ENCODE results near the gene ARMC7.

GRCh38 chr17:75142236-75142971 is 32.6 kb downstream of the ARMC7 start:
- TF ChIP-seq, protein P1, sequence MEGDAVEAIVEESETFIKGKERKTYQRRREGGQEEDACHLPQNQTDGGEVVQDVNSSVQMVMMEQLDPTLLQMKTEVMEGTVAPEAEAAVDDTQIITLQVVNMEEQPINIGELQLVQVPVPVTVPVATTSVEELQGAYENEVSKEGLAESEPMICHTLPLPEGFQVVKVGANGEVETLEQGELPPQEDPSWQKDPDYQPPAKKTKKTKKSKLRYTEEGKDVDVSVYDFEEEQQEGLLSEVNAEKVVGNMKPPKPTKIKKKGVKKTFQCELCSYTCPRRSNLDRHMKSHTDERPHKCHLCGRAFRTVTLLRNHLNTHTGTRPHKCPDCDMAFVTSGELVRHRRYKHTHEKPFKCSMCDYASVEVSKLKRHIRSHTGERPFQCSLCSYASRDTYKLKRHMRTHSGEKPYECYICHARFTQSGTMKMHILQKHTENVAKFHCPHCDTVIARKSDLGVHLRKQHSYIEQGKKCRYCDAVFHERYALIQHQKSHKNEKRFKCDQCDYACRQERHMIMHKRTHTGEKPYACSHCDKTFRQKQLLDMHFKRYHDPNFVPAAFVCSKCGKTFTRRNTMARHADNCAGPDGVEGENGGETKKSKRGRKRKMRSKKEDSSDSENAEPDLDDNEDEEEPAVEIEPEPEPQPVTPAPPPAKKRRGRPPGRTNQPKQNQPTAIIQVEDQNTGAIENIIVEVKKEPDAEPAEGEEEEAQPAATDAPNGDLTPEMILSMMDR (IDR thresholded peaks at IDR 0.05) = no peak
- TF ChIP-seq POLR2A (IDR thresholded peaks at IDR 0.05) = no peak

Measured in heart left ventricle (tissue), 13 donors.